Endothelial cell of coronary artery (primary cell): ENCODE data around the gene TMEM248. TPM values are rescaled to one million over a fixed set of nuclear protein-coding genes. Genes with fewer than 3 reads are reported as not detected.

ENCODE experiments used
- total RNA-seq: library from RNA; depleted of rRNA; stranded (reverse); fragments of >200 nt; gene quantifications from 2 replicates; pipeline ENCODE4 v1.2.3, GENCODE V29; 2014

Gene TMEM248
- total RNA-seq = 51.6 and 59.0 TPM in 2 replicates

DNA sequence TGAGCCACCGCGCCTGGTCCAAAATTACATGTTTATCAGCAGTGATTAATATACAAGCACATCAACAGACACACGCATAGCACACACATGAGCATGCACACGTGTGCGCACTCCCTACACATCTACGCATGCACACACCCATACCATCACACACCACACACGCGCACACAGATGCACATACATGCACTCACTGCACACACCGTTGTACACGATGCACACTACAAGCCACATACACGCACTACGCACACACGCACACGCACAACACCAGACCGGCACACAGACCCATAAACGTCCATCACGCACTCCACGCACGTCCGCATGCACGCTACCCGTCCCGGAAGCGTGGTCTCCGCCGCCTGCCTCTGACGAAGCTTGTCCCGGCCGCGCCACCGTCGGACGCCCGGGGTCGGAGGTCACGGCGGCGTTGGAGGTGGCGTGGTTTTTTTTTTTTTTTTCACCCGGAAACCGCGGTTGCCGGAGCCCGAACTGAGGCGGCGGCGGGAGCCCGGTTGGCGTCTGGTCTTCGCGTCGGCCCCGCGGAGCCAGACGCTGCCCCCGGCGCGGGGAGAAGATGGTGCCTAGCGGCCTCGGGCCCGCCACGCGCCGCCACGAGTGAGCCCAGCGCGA is at the start of gene TMEM248:
Gene TMEM248 (plus strand): TSS at position 457 of the 627 bp plus-strand sequence. CDS start 20,641 bp downstream, outside the sequence.

DNA sequence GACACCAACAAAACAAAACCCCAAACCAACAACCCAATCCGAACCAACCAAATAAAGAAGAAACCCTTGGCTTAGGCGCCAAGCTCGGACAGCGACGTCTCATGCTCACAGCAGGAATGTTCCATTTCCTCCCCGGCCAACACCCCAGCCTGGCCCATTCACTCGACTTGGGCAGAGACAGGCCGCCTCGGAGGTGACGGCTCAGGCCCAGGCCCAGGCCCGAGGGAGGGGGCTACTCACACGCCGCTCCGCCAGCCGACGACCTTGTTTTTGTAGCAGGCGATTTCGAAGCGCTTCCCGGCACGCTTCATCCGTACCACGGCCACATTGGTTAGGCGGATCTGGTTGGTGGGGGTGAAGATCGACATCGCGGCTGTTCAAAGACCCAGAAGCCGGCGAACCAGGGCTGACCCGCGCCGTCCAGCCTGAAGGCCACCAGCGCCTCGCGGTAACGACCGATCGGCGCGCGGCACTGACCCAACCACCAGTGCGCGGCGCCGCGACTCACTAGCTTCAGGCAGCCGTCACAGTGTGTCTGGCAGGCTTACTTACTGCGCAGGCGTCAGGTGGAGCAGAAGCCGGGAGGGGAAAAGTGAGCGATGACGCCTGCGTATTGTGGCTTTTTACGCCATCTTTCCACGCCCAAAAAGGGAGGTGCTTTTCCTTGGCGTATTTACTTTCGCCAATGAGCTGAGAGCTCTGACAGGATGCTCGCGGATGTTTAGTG is 74.2 kb downstream of the TMEM248 start, which contains the start of gene SBDS:
Gene SBDS (minus strand): TSS at position 537 of the 727 bp plus-strand sequence. CDS start 169 bp downstream, at position 368.

GRCh38 chr7:66996444-66997191 is 75.6 kb downstream of the TMEM248 start, which contains the start of gene TYW1:
TSS of gene TYW1 (plus strand) at chr7:66996833. CDS start at chr7:66996979, 146 bp downstream.

Other genes starting within 250 kb of the TMEM248 start
- 15.1 and 22.6 TPM in 2 replicates for gene RABGEF1, start 180.5 kb upstream of the TMEM248 start, total RNA-seq
- gene SBDS, start 74.4 kb downstream of the TMEM248 start, total RNA-seq = 55.0 and 66.7 TPM in 2 replicates
- gene TYW1, start 75.6 kb downstream of the TMEM248 start, total RNA-seq = 14.8 and 17.7 TPM in 2 replicates